ENCODE measurements around the gene GORASP1.

GRCh38 chr3:39051649-39052561 is 55.5 kb downstream of the GORASP1 start, which contains the start of the genes SCN11A and WDR48:
- TF ChIP-seq CTCF (conservative IDR thresholded peaks at IDR 0.05 in 1 of 2, IDR thresholded peaks at IDR 0.05 in 1 of 2; ENCODE audit: low read depth in 1 of 2, low read length in 2 of 2) (no peak), EZH2 (IDR thresholded peaks at IDR 0.05; ENCODE audit: low read length, missing control alignments) (no peak)

Data from fibroblast of lung (primary cell).